HG03460 (cell line): ENCODE results near the gene PADI1.

Experiments used
- ATAC-seq: cut with Tn5 transposase; IDR thresholded peaks from one replicate; pipeline ENCODE4 v1.9.1; 2021; ENCODE audit not compliant: unreplicated experiment

The PADI1 gene

GRCh38 chr1:17270891-17271765 is 66.2 kb downstream of the PADI1 start:
- no peak for ATAC-seq

GRCh38 chr1:17272066-17272465 is 67.1 kb downstream of the PADI1 start:
- ATAC-seq = no peak

GRCh38 chr1:17272646-17273045 is 67.7 kb downstream of the PADI1 start:
- ATAC-seq = no peak

GRCh38 chr1:17273096-17273495 is 68.2 kb downstream of the PADI1 start:
- no peak for ATAC-seq

- ATAC-seq = no peak
Observed at GRCh38 chr1:17274186-17275170, 69.5 kb downstream of the PADI1 start.

GRCh38 chr1:17276568-17276967 is 71.6 kb downstream of the PADI1 start:
- ATAC-seq = no peak

GRCh38 chr1:17277511-17278159 is 72.7 kb downstream of the PADI1 start:
- ATAC-seq = no peak

- no peak for ATAC-seq
Observed at GRCh38 chr1:17278996-17279830, 74.3 kb downstream of the PADI1 start.

GRCh38 chr1:17280436-17280835 is 75.5 kb downstream of the PADI1 start:
- no peak for ATAC-seq

- no peak for ATAC-seq
Observed at GRCh38 chr1:17280894-17281293, 76.0 kb downstream of the PADI1 start.

GRCh38 chr1:17281775-17282181 is 76.8 kb downstream of the PADI1 start:
- ATAC-seq = no peak

- ATAC-seq = no peak
Observed at GRCh38 chr1:17282836-17283235, 77.9 kb downstream of the PADI1 start.

GRCh38 chr1:17286646-17287045 is 81.7 kb downstream of the PADI1 start:
- ATAC-seq = no peak

- no peak for ATAC-seq
Observed at GRCh38 chr1:17287130-17287776, 82.3 kb downstream of the PADI1 start.

- ATAC-seq = no peak
Observed at GRCh38 chr1:17289721-17290120, 84.8 kb downstream of the PADI1 start.

GRCh38 chr1:17290553-17290952 is 85.6 kb downstream of the PADI1 start:
- no peak for ATAC-seq

- ATAC-seq = no peak
Observed at GRCh38 chr1:17292299-17293160, 87.6 kb downstream of the PADI1 start.

GRCh38 chr1:17293681-17294425 is 88.9 kb downstream of the PADI1 start:
- no peak for ATAC-seq
